Measurements from ENCODE around the gene CLDN14. TPM values are rescaled to one million over a fixed set of nuclear protein-coding genes. Genes with fewer than 3 reads are reported as not detected.

CLDN14 gene, protein sequence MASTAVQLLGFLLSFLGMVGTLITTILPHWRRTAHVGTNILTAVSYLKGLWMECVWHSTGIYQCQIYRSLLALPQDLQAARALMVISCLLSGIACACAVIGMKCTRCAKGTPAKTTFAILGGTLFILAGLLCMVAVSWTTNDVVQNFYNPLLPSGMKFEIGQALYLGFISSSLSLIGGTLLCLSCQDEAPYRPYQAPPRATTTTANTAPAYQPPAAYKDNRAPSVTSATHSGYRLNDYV
- 0.65 and 1.0 TPM in 2 replicates for total RNA-seq

DNA sequence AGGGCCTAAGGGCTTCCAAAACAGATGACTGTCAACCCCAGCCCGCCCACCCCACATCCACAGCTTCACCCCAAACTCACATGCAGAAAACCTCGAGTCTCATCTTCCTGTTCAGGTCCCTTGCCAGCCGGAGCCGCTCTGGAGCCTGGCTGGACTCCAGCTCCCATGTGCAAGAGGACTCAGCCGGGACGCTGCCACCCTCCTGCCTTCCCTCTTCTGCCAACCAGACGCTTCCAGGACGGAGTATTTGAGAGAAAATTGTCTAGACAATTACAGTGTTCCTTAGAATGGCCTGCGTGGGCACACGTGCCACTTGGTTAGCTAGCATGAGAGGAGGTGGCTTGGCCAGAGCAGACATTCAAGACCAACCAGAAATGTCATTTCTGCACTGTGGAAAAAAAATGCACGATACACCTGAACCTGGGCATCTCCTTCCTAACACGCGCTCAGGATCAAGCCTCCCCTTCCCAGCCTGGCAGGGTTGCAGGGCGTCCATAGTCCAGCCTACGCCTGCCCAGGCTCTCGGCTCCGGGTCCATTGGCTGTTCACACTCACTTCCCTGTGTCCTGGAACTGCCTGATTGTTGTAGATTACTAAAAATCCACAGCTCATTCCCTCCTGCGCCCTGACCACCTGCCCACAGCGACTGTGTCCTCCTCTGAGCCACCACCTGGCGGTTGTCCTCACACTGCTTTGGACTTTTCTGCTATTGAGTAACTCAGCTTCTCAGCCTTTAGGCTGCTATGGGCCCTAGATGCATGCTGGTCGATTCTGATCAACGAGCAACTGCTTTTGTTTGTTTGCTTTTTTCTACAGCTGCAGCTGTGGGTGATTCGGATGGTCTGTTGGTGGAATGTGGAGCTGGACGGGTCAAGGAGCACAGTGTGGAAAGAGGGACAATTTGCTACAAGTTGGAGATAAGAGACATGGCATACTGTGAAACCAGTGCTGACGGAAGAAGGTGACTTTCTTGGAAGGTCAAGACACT lies at the start of gene CLDN14:
TSS of gene CLDN14 (minus strand) at position 708 of the 988 bp plus-strand sequence. CDS start 18,427 bp downstream, outside the sequence.

Other genes starting within 250 kb of the CLDN14 start
- gene MORC3, start 159.9 kb downstream of the CLDN14 start, total RNA-seq, result 27.4 and 75.1 TPM in 2 replicates
- 2.8 and 3.7 TPM in 2 replicates for gene CHAF1B, start 94.7 kb downstream of the CLDN14 start, total RNA-seq
- not detected in 2 replicates for gene SIM2, start 219.0 kb upstream of the CLDN14 start, total RNA-seq